ENCODE results near the gene COL4A4. TPM values are rescaled to one million over a fixed set of nuclear protein-coding genes. Genes with fewer than 3 reads are reported as not detected.

COL4A4 gene
- total and polyA plus RNA-seq, 2 of the 13 experiments (the other 11 are each of a cell fraction or from before 2014, with no cell fraction given) = not detected

- BruUV-seq (replicated peaks) = no TSS peak
- no peak for TF ChIP-seq KLF9 (CRISPR knock-in tag; IDR thresholded peaks at IDR 0.05; ENCODE audit: low read depth)
- TF ChIP-seq JUN (CRISPR knock-in tag; IDR thresholded peaks at IDR 0.05) = no peak
- TF ChIP-seq ZNF713 (CRISPR knock-in tag; IDR thresholded peaks at IDR 0.05) = no peak
- no peak for TF ChIP-seq ZNF775 (CRISPR knock-in tag; IDR thresholded peaks at IDR 0.05; ENCODE audit: borderline replicate concordance)
- TF ChIP-seq ZNF142 (CRISPR knock-in tag; IDR thresholded peaks at IDR 0.05) = no peak
- TF ChIP-seq JUND (CRISPR knock-in tag; IDR thresholded peaks at IDR 0.05) = no peak
- no peak for TF ChIP-seq MEIS2 (CRISPR knock-in tag; IDR thresholded peaks at IDR 0.05)
- TF ChIP-seq EHMT2 (IDR thresholded peaks at IDR 0.05; ENCODE audit: borderline replicate concordance, low read depth, low read length) = no peak
- in situ Hi-C loops (cut with HindIII; ENCODE audit: extremely low pct_ligation_motif_present, low pct_unique_long_range_greater_than_20kb) = no loop called here
- Histone ChIP-seq H3K4me2 (ENCODE audit: low read depth, low read length) (no peak overlapping the region), H3K4me3 (replicated peaks in 1 of 3; ENCODE audit: insufficient read depth in 1 of 3, low read depth in 2 of 3, low read length in 3 of 3) (no peak overlapping the region), H3K4me1 (ENCODE audit: insufficient read depth, low read length) (no peaks in the 10 kb centered on the region), H4K20me1 (ENCODE audit: insufficient read depth, low read length) (no peaks in the 10 kb centered on the region), H3K9ac (ENCODE audit: insufficient read depth, low read depth, low read length) (no peak overlapping the region), H3K27ac (ENCODE audit: extremely low read length, insufficient read depth, low read length) (no peak overlapping the region), H3K9me3 (ENCODE audit: low read length) (no peaks in the 10 kb centered on the region), H3K79me2 (ENCODE audit: insufficient read depth, low read length) (no peaks in the 10 kb centered on the region), H2AFZ (ENCODE audit: low read length) (no peak overlapping the region), H3K27me3 (ENCODE audit: control insufficient read depth in 1 of 2, insufficient read depth in 2 of 2, low read length in 2 of 2) (peaks cover 1 to 3% of the 10 kb centered on the region in 2 experiments; a peak in 1 of 5 replicates), H3K36me3 (replicated peaks in 1 of 2; ENCODE audit: control insufficient read depth in 1 of 2, insufficient read depth in 2 of 2, low read length in 2 of 2) (no peaks in the 10 kb centered on the region)
- ATAC-seq (no peak; the same call in 1 of the 3 replicates), FAIRE-seq (no peak), DNase-seq (ENCODE audit: low spot score) (no peak)
- POLR2A ChIA-PET = no interaction called here
- CTCF ChIA-PET (ENCODE audit: low intra/inter-chr PET ratio, low total read pairs) = no interaction called here
- intact Hi-C loops (cut with micrococcal nuclease; ENCODE audit: unreplicated experiment) = no loop called here
- 11% methylated on average over 3 of the region's 3 CpGs for WGBS (ENCODE audit: low lambda C conversion rate)
Measured at GRCh38 chr2:227022608-227023007, 141.4 kb downstream of the COL4A4 start.

Measured in HepG2 (cell line).